ENCODE data around the gene NAP1L5. TPM values are rescaled to one million over a fixed set of nuclear protein-coding genes. Genes with fewer than 3 reads are reported as not detected.

The NAP1L5 gene
- total RNA-seq, 4 donors from 2014 or later = 4.0 to 13.6 (median 10.3) TPM

- H3K36me3 ChIP-seq = peaks cover 0 to 21% of the 10 kb centered on the region in 2 donors
- no peaks in the 10 kb centered on the region for H3K9me3 ChIP-seq
- peak overlapping the region; percentile 61 to 64 for H3K4me3 ChIP-seq
- H3K27ac ChIP-seq = peak overlapping the region in 2 of 4 donors; percentile 81 to 88
- H3K4me1 ChIP-seq = peaks cover 0 to 20% (median 0%) of the 10 kb centered on the region in 3 donors
- WGBS, 2 donors (ENCODE audit: low coverage in 1 of 2) = 45 to 51% methylated on average over 7 of the region's 7 CpGs
- peak; percentile 35 for ATAC-seq
- no peaks in the 10 kb centered on the region for H3K27me3 ChIP-seq
- TF ChIP-seq POLR2A (IDR thresholded peaks at IDR 0.05) (no peak), EP300 (IDR thresholded peaks at IDR 0.05) (no peak), CTCF (IDR thresholded peaks at IDR 0.05) (no peak), POLR2AphosphoS5 (IDR thresholded peaks at IDR 0.05) (no peak)
These were observed 999 bp downstream of the NAP1L5 start for GRCh38 chr4:88696630-88697029.

GRCh38 chr4:88693792-88694191, 3.8 kb downstream of the NAP1L5 start:
- H3K27me3 ChIP-seq = no peaks in the 10 kb centered on the region
- no peak overlapping the region for H3K27ac ChIP-seq
- peaks cover 0 to 49% of the 10 kb centered on the region in 2 donors for H3K36me3 ChIP-seq
- no peaks in the 10 kb centered on the region for H3K9me3 ChIP-seq
- no peak for ATAC-seq
- 57 to 59% methylated on average over 3 of the region's 3 CpGs for WGBS, 2 donors (ENCODE audit: low coverage in 1 of 2)
- TF ChIP-seq CTCF (IDR thresholded peaks at IDR 0.05) = no peak
- H3K4me1 ChIP-seq = peaks cover 0 to 20% (median 0%) of the 10 kb centered on the region in 3 donors
- no peak overlapping the region for H3K4me3 ChIP-seq

- TF ChIP-seq EP300 (IDR thresholded peaks at IDR 0.05) (no peak), POLR2A (IDR thresholded peaks at IDR 0.05) (no peak), POLR2AphosphoS5 (IDR thresholded peaks at IDR 0.05) (no peak), CTCF (IDR thresholded peaks at IDR 0.05) (no peak)
- peaks cover 0 to 67% of the 10 kb centered on the region in 2 donors for H3K36me3 ChIP-seq
- H3K4me3 ChIP-seq = no peak overlapping the region
- ATAC-seq = peak; percentile 82
- no peak overlapping the region for H3K27ac ChIP-seq
- H3K27me3 ChIP-seq = no peaks in the 10 kb centered on the region
- H3K9me3 ChIP-seq = no peaks in the 10 kb centered on the region
- 92% methylated on average over 3 of the region's 3 CpGs; no CpG with 5 or more reads in 1 of the 2 donors for WGBS, 2 donors (ENCODE audit: low coverage in 1 of 2)
- peaks cover 0 to 7% (median 0%) of the 10 kb centered on the region in 3 donors for H3K4me1 ChIP-seq
These were observed 7.3 kb downstream of the NAP1L5 start for GRCh38 chr4:88690355-88690754.

- H3K27ac ChIP-seq = no peak overlapping the region
- no peaks in the 10 kb centered on the region for H3K9me3 ChIP-seq
- TF ChIP-seq POLR2A (IDR thresholded peaks at IDR 0.05) = no peak
- TF ChIP-seq CTCF (IDR thresholded peaks at IDR 0.05) = no peak
- no peak for TF ChIP-seq EP300 (IDR thresholded peaks at IDR 0.05)
- TF ChIP-seq POLR2AphosphoS5 (IDR thresholded peaks at IDR 0.05) = no peak
- no peaks in the 10 kb centered on the region for H3K4me1 ChIP-seq
- no peaks in the 10 kb centered on the region for H3K27me3 ChIP-seq
- no peak for ATAC-seq
- WGBS, 2 donors (ENCODE audit: low coverage in 1 of 2) = 98% methylated on average over 5 of the region's 5 CpGs
- H3K4me3 ChIP-seq = no peak overlapping the region
- H3K36me3 ChIP-seq = peaks cover 4 to 76% of the 10 kb centered on the region in 2 donors
These were observed 16.4 kb downstream of the NAP1L5 start for GRCh38 chr4:88681209-88681608.

GRCh38 chr4:88675543-88675942, 22.1 kb downstream of the NAP1L5 start:
- Histone ChIP-seq H3K27me3 (no peaks in the 10 kb centered on the region), H3K27ac (no peak overlapping the region), H3K4me3 (no peak overlapping the region), H3K9me3 (no peaks in the 10 kb centered on the region), H3K36me3 (peaks cover 0 to 56% of the 10 kb centered on the region in 2 donors), H3K4me1 (no peaks in the 10 kb centered on the region)
- 54 to 62% methylated on average over 2 of the region's 2 CpGs for WGBS, 2 donors (ENCODE audit: low coverage in 1 of 2)
- no peak for TF ChIP-seq POLR2AphosphoS5 (IDR thresholded peaks at IDR 0.05)
- no peak for TF ChIP-seq POLR2A (IDR thresholded peaks at IDR 0.05)
- TF ChIP-seq CTCF (IDR thresholded peaks at IDR 0.05) = no peak
- no peak for TF ChIP-seq EP300 (IDR thresholded peaks at IDR 0.05)
- no peak for ATAC-seq

Measured in gastroesophageal sphincter (tissue), 4 donors.